Measurements from ENCODE around the gene FUZ.

DNA sequence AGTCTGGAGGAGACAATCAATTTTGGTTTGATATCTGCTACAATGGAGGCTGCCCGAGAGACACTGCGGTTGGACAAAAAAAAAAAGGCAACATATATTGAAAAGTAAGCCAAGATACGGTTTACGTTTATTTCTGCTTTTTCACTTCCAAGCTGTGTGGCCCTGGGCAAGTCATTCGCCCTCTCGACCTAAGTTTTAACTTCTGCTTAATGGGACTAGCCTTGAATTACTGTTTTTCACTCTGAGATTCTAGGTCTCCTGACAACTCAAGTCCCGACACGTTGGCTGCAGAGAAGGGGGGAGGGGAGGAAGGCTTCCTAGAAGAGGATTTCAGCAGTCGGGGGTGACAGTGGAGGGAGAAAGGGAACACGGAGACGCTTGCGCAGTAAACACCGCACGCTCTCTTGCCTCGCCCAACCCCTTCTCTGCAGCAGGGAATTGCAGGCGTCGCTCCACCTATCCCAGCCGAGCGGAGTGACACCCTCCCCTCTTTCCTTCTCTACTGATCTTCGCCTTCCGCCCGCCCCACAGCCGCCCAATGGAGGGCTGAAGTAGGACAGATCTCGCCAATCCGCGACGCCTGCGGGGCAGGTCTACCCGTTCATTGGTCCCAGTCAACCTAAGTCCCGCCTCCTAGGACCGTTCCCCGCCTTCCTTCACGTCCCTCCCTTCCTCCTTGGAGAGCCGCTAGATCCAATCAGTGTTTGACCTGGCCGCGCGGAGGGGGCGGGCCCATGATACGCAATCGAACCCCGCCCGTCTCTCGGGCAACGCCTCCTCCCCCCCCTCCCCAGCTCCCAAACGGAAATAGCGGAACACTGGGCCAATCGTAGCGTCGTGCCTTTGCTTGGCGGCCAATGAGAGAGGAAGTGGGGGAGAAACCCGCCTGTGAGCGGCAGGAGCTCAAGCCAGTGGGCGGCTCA, 46.8 kb downstream of the FUZ start:
- TF ChIP-seq CTCF (IDR thresholded peaks at IDR 0.05) (peak in 1 of 6 experiments; percentile 20), POLR2A (IDR thresholded peaks at IDR 0.05) (peak in 3 of 4 donors; percentile 52 to 81 (median 80))

All from esophagus squamous epithelium (tissue), 4 donors.